SK-N-SH (cell line): ENCODE data around the gene ANLN.
"Not testable (repeated sequence)": the region's sequence is repeated elsewhere in the genome, so short reads cannot be mapped to it uniquely, and the experiment has no call there.

Experiments used
- CTCF ChIP-seq: fragments of 200-600 bp; sonication (generic); IDR thresholded peaks from 2 replicates; pipeline ENCODE4 v1.6.1; 2017; ENCODE audit warnings: antibody characterized with exemption, mild to moderate bottlenecking, moderate library complexity
- EP300 ChIP-seq, 2 experiments: IDR thresholded peaks; 2 replicates each; pipeline versions ENCODE4 v1.4.0 to v1.6.1; 2012; ENCODE audit warnings: borderline replicate concordance in 1 of 2, low read depth in 1 of 2, low read length in 1 of 2
- EZH2phosphoT487 ChIP-seq: fragments of 200-600 bp; sonication (generic); IDR thresholded peaks from 2 replicates; pipeline ENCODE4 v1.6.1; 2017; ENCODE audit warnings: low read depth, mixed run types, mild to moderate bottlenecking, antibody characterized with exemption, moderate library complexity, borderline replicate concordance
- IRF3 ChIP-seq: fragments of 150-350 bp; IDR thresholded peaks from 2 replicates; pipeline ENCODE4 v1.6.1; 2016; ENCODE audit warnings: mild to moderate bottlenecking, low read depth, low read length
- MXI1 ChIP-seq: IDR thresholded peaks from 2 replicates; pipeline ENCODE4 v1.6.1; 2012; ENCODE audit warnings: mild to moderate bottlenecking, low read depth, low read length, improper control_type of control experiment
- RAD21 ChIP-seq: IDR thresholded peaks from 2 replicates; pipeline ENCODE4 v1.6.1; 2012; ENCODE audit warnings: mild to moderate bottlenecking, low read length
- RFX5 ChIP-seq: IDR thresholded peaks from 2 replicates; pipeline ENCODE4 v1.6.1; 2012; ENCODE audit warnings: mild to moderate bottlenecking, improper control_type of control experiment, low read length
- SIN3A ChIP-seq: IDR thresholded peaks from 2 replicates; pipeline ENCODE4 v1.6.1; 2012; ENCODE audit warnings: low read depth, mild to moderate bottlenecking, low read length, moderate library complexity, borderline replicate concordance
- TEAD4 ChIP-seq: IDR thresholded peaks from 2 replicates; pipeline ENCODE4 v1.4.0; 2012; ENCODE audit warnings: mild to moderate bottlenecking, borderline replicate concordance; ENCODE audit not compliant: insufficient read depth

- not testable (repeated sequence) for TF ChIP-seq SIN3A; EP300 (IDR thresholded peaks at IDR 0.05; ENCODE audit: borderline replicate concordance in 1 of 2, low read depth in 1 of 2, low read length in 1 of 2); CTCF; TEAD4; MXI1; RAD21; IRF3; EZH2phosphoT487; RFX5
Observed at GRCh38 chr7:36483853-36484252, 94.2 kb downstream of the ANLN start.
